ENCODE data around the gene CD209. TPM values are rescaled to one million over a fixed set of nuclear protein-coding genes. Genes with fewer than 3 reads are reported as not detected.

CD209 gene
- total RNA-seq, 1 experiment from 2014 or later = not detected

GRCh38 chr19:7718668-7719067 lies 28.7 kb downstream of the CD209 start:
- H3K36me3 Mint-ChIP-seq (ENCODE audit: insufficient read depth, unreplicated experiment) = no peaks in the 10 kb centered on the region
- CTCF ChIA-PET = no interaction called here

DNA sequence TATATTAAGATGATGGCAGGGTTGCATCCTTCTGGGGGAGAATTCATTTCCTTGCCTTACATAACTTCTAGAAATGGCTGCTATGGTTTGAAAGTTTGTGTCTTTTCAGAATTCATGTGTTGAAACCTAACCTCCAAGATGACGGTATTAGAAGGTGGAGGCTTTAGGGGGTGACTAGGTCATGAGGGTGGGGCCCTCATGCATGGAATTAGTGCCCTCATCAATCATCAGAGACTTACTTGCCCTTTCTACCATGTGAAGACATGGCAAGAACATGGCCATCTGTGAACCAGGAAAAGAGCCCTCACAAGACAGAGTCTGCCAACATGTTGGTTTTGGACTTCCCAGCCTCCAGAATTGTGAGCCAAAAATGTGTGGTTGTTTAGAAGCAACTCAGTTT lies 30.6 kb downstream of the CD209 start:
- intact Hi-C loops (cut with micrococcal nuclease; ENCODE audit: unreplicated experiment) = no loop called here
- no peaks in the 10 kb centered on the region for H3K4me1 Mint-ChIP-seq (ENCODE audit: low read depth, unreplicated experiment)
- no TSS peak for BruUV-seq (replicated peaks)

More at GRCh38 chr19:7718668-7719067, 28.7 kb downstream of the CD209 start:
- Histone ChIP-seq H3K27me3 (replicated peaks; ENCODE audit: control insufficient read depth, insufficient read depth, low read length) (no peaks in the 10 kb centered on the region), H3K4me3 (ENCODE audit: low read depth, low read length) (no peak overlapping the region), H3K4me1 (no peaks in the 10 kb centered on the region), H3K36me3 (ENCODE audit: control insufficient read depth, insufficient read depth, low read length) (no peaks in the 10 kb centered on the region), H3K9me3 (no peaks in the 10 kb centered on the region)
- H3K9me3 Mint-ChIP-seq (ENCODE audit: unreplicated experiment) = no peaks in the 10 kb centered on the region
- no peaks in the 10 kb centered on the region for H3K4me1 Mint-ChIP-seq (ENCODE audit: low read depth, unreplicated experiment)
- intact Hi-C loops (cut with micrococcal nuclease; ENCODE audit: unreplicated experiment) = no loop called here
- H3K4me3 Mint-ChIP-seq (ENCODE audit: unreplicated experiment) = no peak overlapping the region
- TF ChIP-seq CTCF (IDR thresholded peaks at IDR 0.05; ENCODE audit: insufficient read depth in 1 of 2, low read depth in 1 of 2, low read length in 1 of 2, severe bottlenecking in 1 of 2, unreplicated experiment in 1 of 2) = no peak
- H3K27ac Mint-ChIP-seq (ENCODE audit: unreplicated experiment) = no peak overlapping the region
- no peak for DNase-seq
- POLR2A ChIA-PET = no interaction called here
- no TSS peak for BruUV-seq (replicated peaks)
- no peaks in the 10 kb centered on the region for H3K27me3 Mint-ChIP-seq (ENCODE audit: insufficient read depth, unreplicated experiment)

DNA sequence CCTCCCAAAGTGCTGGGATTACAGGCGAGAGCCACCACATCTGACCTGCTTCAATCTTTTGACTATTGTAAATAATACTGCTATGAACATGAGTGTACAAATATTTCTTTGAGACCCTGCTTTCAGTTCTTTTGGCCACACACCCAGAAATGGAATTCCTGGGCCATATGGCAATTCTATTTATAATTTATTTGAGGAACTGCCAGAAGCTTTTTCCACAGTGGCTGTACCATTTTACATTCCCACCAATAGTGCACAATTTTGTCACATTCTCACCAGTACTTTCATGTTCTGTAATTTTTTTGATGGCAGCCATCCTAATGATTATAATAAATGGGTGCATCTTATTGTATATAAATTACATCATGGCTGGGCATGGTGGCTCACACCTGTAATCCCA lies 31.7 kb downstream of the CD209 start:
- H3K4me3 ChIP-seq (ENCODE audit: low read depth, low read length) = no peak overlapping the region
- Mint-ChIP-seq H3K9me3 (ENCODE audit: unreplicated experiment) (no peaks in the 10 kb centered on the region), H3K27ac (ENCODE audit: unreplicated experiment) (no peak overlapping the region), H3K36me3 (ENCODE audit: insufficient read depth, unreplicated experiment) (no peaks in the 10 kb centered on the region), H3K4me3 (ENCODE audit: unreplicated experiment) (no peak overlapping the region), H3K4me1 (ENCODE audit: low read depth, unreplicated experiment) (no peaks in the 10 kb centered on the region), H3K27me3 (ENCODE audit: insufficient read depth, unreplicated experiment) (no peaks in the 10 kb centered on the region)
- no peaks in the 10 kb centered on the region for H3K4me1 ChIP-seq
- no peaks in the 10 kb centered on the region for H3K9me3 ChIP-seq
- H3K36me3 ChIP-seq (ENCODE audit: control insufficient read depth, insufficient read depth, low read length) = no peaks in the 10 kb centered on the region
- DNase-seq = no peak
- no TSS peak for BruUV-seq (replicated peaks)
- POLR2A ChIA-PET = no interaction called here
- CTCF ChIA-PET = no interaction called here
- no peaks in the 10 kb centered on the region for H3K27me3 ChIP-seq (replicated peaks; ENCODE audit: control insufficient read depth, insufficient read depth, low read length)
- intact Hi-C loops (cut with micrococcal nuclease; ENCODE audit: unreplicated experiment) = no loop called here
- TF ChIP-seq CTCF (IDR thresholded peaks at IDR 0.05; ENCODE audit: insufficient read depth in 1 of 2, low read depth in 1 of 2, low read length in 1 of 2, severe bottlenecking in 1 of 2, unreplicated experiment in 1 of 2) = no peak

More for the DNA sequence above, 30.6 kb downstream of the CD209 start:
- Histone ChIP-seq H3K36me3 (ENCODE audit: control insufficient read depth, insufficient read depth, low read length) (no peaks in the 10 kb centered on the region), H3K4me1 (no peaks in the 10 kb centered on the region), H3K27me3 (replicated peaks; ENCODE audit: control insufficient read depth, insufficient read depth, low read length) (no peaks in the 10 kb centered on the region), H3K9me3 (no peaks in the 10 kb centered on the region), H3K4me3 (ENCODE audit: low read depth, low read length) (no peak overlapping the region)
- Mint-ChIP-seq H3K9me3 (ENCODE audit: unreplicated experiment) (no peaks in the 10 kb centered on the region), H3K27me3 (ENCODE audit: insufficient read depth, unreplicated experiment) (no peaks in the 10 kb centered on the region), H3K27ac (ENCODE audit: unreplicated experiment) (no peak overlapping the region), H3K36me3 (ENCODE audit: insufficient read depth, unreplicated experiment) (no peaks in the 10 kb centered on the region), H3K4me3 (ENCODE audit: unreplicated experiment) (no peak overlapping the region)
- no peak for TF ChIP-seq CTCF (IDR thresholded peaks at IDR 0.05; ENCODE audit: insufficient read depth in 1 of 2, low read depth in 1 of 2, low read length in 1 of 2, severe bottlenecking in 1 of 2, unreplicated experiment in 1 of 2)
- POLR2A ChIA-PET = no interaction called here
- CTCF ChIA-PET = no interaction called here
- no peak for DNase-seq
